GM19240 (cell line): ENCODE data around the gene PLA2G2C.
A peak's percentile ranks its signal among the peaks of the same experiment; 100 is the strongest.
"Not testable (repeated sequence)": the region's sequence is repeated elsewhere in the genome, so short reads cannot be mapped to it uniquely, and the experiment has no call there.

Experiments used
- DNase-seq: peaks from one replicate; pipeline ENCODE4 v3.0.0; 2011; ENCODE audit warnings: low spot score; ENCODE audit not compliant: insufficient read length

The PLA2G2C gene

GRCh38 chr1:20185834-20186782 lies at the start of gene PLA2G2C, which contains the start of gene UBXN10:
Gene PLA2G2C, minus strand, starts transcription at chr1:20186518. Its CDS starts 9,155 bp downstream, at chr1:20177363.
Gene UBXN10, plus strand, starts transcription at chr1:20186096. Its CDS starts 4,466 bp downstream, at chr1:20190562.
- no peak for DNase-seq

GRCh38 chr1:20234788-20235535 lies 48.6 kb upstream of the PLA2G2C start:
- DNase-seq = no peak

GRCh38 chr1:20233866-20234265 lies 47.5 kb upstream of the PLA2G2C start:
- DNase-seq = no peak

GRCh38 chr1:20233394-20233793 lies 47.1 kb upstream of the PLA2G2C start:
- no peak for DNase-seq

- DNase-seq = not testable (repeated sequence)
These were observed 46.2 kb upstream of the PLA2G2C start for GRCh38 chr1:20232564-20232963.

- DNase-seq = no peak
These were observed 42.9 kb upstream of the PLA2G2C start for GRCh38 chr1:20229171-20229570.

- no peak for DNase-seq
These were observed 42.1 kb upstream of the PLA2G2C start for GRCh38 chr1:20228314-20228825.

- DNase-seq = no peak
These were observed 41.4 kb upstream of the PLA2G2C start for GRCh38 chr1:20227704-20228103.

GRCh38 chr1:20224546-20224945 lies 38.2 kb upstream of the PLA2G2C start:
- no peak for DNase-seq

GRCh38 chr1:20223551-20224419 lies 37.5 kb upstream of the PLA2G2C start:
- no peak for DNase-seq

- no peak for DNase-seq
These were observed 36.8 kb upstream of the PLA2G2C start for GRCh38 chr1:20223106-20223505.

- no peak for DNase-seq
These were observed 33.7 kb upstream of the PLA2G2C start for GRCh38 chr1:20220036-20220435.

- not testable (repeated sequence) for DNase-seq
These were observed 32.7 kb upstream of the PLA2G2C start for GRCh38 chr1:20219053-20219452.

GRCh38 chr1:20216574-20216973 lies 30.3 kb upstream of the PLA2G2C start:
- DNase-seq = peak; percentile 52

- no peak for DNase-seq
These were observed 29.4 kb upstream of the PLA2G2C start for GRCh38 chr1:20215716-20216115.

GRCh38 chr1:20212685-20213331 lies 26.5 kb upstream of the PLA2G2C start:
- DNase-seq = peak; percentile 41

- no peak for DNase-seq
These were observed 25.9 kb upstream of the PLA2G2C start for GRCh38 chr1:20212085-20212684.

- DNase-seq = no peak
These were observed 25.2 kb upstream of the PLA2G2C start for GRCh38 chr1:20211511-20211931.

- no peak for DNase-seq
These were observed 24.6 kb upstream of the PLA2G2C start for GRCh38 chr1:20210736-20211460.
